Bone marrow (tissue), 2 donors: Measurements from ENCODE around the gene TEX22.

Source experiments
- DNase-seq, 2 donors: peaks; one replicate each; lab custom pipeline; 2025; lab: John Stamatoyannopoulos, UW

TEX22 gene

DNA sequence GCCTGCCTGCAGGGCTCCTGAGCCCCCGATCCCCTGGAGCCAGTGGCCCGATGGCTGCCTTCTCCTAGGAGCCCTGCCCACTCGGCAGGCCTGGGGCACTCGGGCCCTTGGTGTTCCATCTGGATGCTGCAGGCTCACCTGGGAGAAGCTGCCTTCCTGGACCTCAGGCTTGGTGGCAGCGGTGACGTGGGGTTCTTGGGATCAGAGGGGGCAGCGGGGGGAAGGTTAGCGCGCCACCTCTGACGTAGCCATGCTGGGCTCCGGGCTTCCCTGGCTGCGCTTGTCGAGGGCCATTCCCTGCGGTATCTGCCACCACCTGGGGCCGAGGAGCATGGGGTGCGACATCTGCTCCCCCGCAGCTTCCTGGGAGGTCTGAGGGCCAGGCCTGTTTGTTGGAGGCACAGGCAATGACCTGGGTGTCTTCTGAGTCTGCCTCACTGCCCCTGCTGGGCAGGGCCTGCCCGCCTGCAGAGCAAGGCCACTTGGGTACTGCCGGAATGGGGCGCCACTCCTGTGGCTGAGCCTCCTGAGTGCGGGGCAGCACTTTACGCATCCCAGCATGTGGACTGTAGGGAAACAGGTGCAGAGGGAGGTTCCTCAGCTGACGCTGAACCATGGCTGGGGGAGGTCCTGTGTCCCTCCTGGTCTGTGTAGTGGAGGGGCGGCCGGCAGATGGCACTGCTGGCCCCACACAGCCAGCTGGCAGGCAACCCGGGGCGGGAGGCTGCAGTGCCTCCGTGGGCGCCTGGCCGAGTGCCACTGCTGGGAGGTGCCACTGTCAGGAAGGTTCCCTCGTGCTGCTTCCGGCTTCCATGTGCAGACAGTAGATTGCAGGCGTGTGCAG, 41.6 kb downstream of the TEX22 start:
- DNase-seq: no peak

DNA sequence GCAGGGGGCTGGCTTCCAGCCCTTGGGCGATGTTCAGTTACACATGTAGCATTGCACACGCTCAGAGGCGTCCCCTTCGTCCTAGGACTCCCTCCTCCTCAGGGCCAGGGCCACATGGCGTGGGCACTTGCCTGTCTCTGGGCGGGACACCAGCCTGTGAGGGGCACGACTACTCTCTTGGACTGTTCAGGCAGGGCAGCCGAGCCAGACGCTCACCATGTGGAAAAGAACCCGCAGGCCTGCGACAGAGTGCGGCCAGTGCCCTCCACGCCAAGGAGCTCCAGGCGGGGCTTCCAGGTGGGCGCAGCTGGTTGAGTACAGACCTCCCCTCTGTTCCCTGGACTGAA, 42.2 kb downstream of the TEX22 start:
- no peak for DNase-seq

DNA sequence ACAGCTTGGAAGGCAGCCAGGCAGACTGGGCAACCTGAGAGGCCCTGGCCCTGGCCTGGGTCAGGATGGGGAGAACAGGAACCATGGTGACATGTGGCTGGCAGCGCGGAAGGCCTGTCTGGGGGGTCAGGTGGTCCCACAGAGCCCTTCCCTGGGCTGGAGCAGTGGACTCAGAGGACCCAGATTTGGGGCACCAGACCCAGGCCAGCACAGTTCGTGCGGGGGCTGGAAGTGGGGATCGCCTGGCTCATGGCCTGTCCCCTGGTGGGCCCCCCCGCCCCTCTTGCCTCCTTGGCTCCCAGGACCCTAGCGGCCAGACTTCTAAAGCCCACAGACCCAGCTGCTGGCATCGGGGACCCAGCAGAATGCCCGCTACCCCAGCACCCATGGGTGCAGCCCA, 42.7 kb downstream of the TEX22 start:
- DNase-seq: no peak

DNA sequence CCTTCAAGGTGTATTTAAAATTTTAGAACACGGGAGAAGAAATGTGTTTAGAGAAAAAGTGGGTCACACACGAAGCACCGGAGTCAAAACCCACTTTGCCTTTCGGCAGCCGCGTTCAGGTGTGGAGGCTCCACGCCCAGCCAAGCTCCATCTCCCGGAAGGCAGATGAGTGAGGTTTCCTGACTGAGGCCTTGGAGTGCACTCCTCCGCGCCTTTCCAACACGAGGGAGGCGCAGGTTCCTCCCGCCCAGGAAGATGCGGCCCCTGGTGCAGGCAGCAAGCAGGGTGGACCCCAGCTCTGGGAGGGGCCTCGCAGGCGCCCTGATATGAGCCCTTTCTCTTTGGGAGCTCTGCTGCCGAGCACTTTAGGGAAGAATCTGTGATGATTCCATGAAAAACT, 43.8 kb downstream of the TEX22 start:
- DNase-seq: no peak

DNA sequence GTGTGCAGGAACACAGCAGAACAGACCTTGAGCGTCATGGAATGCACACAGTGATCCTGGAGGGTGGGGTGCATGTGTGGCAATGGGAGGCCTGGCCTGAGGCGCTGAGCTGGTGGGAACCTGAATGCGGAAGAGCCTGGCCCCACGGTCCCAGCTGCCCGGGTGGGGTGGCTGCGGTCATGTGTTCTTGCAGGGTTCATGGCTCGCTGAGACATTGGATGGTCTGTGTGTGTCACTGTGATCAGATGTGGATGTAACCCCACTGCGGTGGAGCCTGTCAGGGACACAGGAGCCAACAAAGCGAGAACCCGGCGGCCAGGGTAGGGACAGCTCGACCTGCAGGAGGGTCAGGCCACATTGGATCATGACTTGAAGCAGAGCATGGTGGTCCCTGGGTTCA, 44.5 kb downstream of the TEX22 start:
- DNase-seq: no peak

DNA sequence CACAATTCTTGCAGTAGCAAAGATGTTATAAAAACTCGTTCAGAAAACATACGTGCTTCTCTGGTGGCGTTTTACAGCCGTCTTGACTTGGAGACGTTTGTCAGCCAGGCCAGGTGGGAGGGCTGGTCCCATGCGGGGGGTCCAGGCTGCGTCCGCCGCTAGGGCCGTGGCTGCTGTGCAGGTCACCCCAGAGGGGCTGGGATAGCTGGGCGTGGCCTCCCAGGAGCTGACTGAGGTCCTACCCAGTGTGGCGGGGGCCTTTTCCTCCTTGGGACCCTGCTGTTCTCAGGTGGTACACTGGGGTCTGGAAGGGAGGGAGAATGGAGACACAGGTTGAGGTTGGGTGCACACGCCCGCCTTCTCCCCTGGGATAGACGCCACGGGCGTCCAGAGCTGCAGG, 46.5 kb downstream of the TEX22 start:
- no peak for DNase-seq

DNA sequence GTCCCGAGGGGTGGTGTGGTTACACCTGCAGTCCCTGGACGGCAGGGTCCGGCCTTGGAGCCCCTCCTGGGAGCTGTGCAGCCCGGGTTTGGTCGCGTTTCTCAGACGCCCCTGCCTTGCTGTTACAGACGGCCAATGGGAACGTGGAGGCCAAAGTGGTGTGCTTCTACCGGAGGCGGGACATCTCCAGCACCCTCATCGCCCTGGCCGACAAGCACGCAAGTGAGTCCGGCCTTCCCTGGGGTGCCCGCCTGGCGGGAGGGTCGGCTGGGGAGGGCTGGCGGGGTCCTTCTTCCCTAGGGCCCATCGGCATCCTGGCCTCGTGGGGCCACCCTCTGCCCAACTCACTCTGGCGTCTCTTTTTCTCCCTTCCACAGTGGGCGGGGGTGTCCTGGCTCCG, 47.0 kb downstream of the TEX22 start:
- DNase-seq: no peak

DNA sequence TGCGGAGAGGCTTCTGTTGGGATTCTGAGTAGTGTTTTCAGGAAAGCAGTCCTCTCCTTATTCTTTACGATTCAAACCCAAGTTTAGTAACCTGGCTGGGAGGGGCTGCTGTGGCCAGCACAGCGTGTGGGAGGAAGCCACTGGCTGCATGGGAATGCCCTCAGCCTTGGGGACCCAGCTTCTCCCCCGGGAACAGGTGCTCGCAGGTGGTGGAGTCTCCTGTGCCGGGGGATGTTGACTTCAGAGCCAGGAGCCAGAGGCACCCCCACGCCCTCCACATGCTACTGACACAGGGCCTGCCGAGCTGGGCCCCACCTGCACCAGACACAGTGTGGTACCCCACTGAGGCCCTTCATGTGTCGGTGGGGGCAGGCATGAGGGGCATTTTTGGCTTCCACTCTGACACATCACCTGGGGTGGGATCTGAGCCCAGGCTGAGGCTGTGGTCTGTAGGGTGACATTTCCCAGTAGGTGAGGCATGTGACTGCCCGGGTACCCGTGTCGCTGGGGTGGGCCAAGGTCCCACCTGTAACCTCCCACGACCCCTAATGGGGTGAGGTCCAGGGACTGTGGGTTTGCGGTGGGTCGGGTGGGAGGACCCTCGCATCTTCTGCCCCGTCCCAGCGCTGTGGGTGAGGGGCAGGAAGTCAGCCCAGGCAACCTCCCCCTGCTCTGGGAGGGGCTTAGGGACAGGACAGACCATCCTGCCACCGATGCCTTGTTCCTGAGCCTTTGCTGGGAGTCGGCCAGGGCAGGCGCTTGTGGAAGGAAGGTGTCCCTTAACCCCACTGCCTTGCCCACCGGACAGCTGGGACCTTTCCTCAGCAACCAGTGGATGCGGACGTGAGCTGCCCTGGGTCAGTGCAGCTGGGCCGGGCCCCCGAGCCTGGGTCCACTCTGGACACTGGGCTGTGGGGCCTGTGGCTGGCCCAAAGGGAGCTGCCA, 47.8 kb downstream of the TEX22 start:
- DNase-seq: no peak

DNA sequence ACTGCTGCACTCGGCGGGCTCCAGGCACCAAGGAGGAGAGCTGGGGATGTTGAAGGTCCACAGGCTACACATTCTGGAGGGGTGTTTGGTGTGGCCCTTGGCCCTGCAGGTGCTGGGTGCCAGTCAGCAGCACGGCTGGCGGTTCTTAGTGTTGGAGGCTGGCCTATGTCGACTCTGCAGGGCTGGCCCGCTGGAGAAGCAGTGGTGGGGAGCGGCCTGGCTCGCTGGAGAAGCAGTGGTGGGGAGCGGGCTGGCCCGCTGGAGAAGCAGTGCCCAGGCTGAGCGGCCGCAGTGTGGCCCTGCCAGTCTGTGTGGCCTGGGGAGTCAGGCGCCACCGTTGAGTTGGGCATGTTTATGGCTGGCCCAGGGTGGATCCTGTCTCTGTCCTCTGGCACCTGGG, 48.6 kb downstream of the TEX22 start:
- DNase-seq: no peak

DNA sequence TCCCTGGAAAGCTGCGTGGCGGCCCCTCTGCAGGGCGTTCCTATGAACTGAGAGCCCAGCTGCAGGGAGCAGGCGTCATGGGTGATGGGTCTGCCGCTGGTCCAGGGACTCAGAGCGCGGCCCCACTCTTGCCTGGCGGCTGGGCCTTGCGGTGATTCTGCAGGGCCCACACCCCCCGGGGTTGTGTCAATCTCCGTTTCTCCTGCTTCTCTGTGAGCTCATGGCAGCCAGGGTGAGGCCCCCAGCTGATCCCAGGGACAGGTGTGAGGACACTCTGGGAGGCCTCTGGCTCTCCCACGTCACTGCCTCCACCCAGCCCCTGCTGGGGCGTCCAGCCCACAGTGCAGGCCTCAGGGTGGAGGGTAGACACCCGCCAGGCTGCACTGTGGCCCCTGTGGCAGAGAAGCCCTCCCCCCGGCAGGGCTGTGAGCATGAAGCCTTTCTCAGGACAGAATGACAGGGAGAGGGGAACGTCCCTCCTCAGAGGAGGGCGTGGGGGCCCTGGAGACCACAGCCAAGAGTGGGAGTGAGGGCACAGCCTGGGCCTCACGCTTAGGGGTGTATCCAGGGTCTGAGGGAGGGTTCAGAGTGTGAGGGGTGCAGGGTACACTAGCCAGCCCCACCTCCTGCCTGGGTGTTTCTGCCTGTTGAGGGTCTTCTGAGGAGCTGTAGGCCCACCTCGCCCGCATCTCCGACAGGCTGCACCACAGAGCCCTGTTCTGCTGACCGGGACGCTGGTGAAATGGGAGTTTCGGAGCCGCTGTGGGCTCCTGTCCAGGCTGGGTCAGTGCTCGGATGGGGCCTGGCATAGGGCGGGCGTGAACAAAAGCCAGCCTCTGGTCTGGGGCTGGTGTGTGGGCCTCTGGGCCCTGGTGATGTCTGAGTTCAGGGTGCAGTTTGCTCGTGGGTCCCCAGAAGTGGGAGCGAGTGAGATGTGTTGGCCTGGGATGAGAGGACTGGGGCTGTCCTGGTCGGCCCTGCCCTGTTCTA, 49.6 kb downstream of the TEX22 start:
- DNase-seq: no peak

DNA sequence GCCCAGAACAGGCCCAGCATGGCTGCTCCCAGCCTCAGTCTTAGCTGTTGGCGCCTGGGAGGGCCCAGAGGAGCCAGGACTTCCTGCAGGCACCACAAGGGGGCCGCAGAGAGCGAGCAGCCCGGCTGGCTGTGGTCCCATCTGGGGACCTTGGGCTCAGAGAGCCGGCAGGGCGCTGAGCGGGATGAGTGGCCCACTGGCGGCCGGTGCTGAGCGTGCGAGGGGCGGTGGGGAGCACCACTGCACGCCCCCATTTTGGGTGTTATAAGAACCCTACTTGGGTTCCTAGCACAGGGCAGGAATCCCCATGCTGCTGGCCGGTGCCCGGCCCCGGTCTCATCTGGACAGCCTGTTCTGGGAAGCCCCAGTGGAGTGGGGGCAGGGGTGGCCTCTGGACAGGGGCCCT, 50.4 kb downstream of the TEX22 start:
- DNase-seq: peak; percentile 1 to 7

DNA sequence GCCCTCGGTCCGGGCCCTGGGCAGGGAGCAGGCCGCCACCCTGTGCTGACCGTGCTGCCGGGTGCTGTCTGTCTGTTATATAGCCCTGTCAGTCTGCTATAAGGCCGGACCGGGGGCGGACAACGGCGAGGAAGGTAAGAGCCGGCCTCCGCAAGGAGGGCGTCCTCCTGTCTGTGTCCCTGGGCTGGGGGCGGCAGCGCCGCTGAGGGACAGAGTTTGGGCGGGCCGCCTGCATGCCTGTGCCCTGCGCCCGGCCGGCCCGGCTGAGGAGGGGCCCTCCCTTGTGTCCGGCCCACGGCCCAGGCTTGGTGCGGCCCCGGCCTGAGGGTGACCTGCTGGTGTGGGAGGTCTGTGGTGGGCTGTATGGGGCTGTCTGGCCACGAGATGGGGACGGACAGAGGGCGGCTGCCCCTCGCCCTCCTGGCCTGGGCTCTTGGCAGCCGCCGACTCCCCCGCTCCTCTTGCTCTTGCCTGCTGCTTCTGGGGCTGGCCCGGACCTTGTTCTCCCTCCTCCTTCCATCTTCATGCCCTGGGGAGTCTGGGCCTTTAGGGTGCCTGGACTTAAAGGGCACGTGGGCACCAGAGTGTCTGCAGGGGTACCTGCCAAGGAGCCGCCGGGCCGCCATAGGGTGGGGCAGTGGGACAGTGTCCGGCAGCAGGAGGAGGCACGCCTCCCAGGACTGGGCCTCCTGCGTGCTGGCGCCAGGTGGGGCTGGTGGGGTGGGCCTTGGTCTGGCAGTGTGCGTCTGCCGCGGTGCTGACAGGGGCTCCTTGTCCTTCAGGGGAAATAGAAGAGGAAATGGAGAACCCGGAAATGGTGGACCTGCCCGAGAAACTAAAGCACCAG, 51.2 kb downstream of the TEX22 start:
- DNase-seq: no peak

DNA sequence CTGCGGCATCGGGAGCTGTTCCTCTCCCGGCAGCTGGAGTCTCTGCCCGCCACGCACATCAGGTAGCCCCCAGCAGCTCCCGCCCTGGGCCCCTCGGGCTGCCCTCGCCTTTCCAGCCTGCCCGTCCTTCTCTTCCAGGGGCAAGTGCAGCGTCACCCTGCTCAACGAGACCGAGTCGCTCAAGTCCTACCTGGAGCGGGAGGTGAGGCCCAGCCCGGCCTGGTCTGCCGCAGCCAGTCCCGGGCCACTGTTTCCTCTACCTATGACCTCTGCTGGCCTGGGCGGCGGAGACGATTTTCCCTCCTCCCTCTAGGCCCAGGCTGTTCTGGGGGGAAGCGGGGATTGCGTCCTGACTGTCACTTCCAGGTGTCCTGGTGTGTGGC, 51.8 kb downstream of the TEX22 start:
- DNase-seq: no peak

DNA sequence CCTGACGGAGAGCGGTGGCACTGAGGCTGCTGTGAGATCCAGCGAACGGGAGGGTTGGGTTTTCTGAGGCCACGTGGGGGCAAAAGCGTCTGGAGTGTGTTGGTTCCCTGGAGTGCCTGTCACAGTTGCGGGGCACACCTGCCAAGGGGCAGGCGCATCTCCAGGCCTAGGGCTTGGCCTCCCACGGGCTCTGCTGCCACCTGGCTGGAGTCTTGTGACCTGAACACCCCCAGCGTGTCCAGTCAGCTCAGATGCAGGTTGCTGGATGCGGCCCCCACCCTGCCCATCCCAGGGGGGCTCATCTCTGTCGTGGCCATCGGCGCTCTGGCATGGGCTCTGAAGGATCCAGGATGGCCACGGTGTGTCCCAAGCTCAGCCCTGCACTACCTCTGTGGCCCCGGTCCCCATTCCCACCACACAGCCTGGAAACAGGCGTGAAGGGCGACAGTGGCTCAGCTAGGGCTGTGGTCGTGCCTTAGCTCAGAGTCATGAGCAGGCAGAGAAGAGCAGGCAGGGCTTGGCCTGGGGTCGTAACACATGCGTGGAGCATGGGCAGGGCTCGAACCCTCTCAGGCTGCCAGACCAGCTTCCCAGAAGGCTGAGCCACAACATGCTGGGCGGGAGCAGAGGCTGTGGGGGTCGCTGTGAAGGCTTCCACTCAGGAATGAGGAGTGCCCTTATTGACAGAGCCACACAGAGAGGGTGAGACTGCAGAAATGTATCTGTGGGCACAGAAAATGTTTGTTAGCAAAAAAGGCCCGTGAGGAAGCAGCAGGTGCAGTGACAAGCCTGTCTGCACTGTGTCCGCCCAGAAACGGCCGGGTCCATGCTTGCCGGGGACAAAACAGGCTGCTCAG, 52.8 kb downstream of the TEX22 start:
- DNase-seq: no peak

DNA sequence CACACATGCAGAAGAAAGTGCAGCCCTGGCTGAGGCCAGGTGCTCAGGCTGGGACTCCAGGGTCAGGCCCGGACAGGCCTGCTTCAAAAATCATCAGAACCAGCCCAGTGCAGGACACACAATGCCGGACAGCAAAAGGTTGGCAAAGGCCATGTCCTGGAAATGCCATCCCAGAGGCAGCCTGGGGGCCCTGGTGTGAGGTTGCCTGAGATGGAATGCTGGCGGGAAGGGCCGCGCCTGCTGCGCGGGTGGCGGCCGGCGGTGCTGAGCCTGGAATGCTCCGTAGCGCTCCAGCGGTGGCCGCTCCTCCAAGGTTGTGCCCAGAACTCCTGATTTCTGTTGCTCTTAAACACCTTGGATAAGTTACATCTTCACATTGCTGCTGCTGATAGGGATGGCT, 54.6 kb downstream of the TEX22 start:
- DNase-seq: no peak

DNA sequence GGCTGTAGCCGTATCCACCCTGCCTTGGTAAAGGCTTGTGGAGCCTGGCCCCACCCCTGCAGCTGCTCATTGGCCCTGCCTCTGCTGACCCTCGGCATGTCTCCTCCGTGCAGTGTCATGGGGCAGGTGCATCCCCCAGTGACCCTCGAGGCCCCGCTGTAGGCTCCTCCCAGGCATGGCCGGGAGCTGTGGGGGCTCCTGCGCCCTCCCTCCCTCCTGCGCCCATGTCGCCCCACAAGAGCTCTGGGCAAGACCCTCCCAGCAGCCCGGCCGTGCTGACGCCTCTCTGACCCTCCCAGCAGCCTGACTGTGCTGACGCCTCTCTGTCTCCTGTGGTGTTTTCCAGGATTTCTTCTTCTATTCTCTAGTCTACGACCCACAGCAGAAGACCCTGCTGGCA, 55.5 kb downstream of the TEX22 start:
- no peak for DNase-seq

DNA sequence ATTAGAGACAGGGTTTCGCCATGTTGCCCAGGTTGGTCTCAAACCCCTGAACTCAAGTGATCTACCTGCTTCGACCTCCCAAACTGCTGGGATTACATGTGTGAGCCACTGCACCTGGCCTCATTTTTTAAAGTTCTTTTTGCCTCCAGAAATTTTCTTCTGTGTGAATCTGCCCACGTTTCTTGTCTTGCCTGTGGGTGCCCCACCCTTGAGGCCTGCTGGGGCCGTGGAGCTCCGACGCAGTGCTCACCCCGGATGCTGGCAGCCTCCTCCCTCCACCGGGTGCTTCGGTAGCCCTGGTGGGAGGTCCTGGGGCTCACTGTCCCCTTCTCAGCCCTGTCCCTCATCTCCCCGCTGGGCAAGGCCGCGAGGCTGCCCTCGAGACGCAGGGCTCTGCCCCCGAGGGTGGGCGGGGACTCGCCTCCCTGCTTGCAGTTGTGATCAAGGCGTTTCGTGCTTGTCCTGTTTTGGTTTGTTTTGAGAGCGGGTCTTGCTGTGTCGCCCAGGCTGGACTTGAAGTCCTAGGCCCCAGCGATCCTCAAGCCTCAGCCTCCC, 56.8 kb downstream of the TEX22 start:
- no peak for DNase-seq

DNA sequence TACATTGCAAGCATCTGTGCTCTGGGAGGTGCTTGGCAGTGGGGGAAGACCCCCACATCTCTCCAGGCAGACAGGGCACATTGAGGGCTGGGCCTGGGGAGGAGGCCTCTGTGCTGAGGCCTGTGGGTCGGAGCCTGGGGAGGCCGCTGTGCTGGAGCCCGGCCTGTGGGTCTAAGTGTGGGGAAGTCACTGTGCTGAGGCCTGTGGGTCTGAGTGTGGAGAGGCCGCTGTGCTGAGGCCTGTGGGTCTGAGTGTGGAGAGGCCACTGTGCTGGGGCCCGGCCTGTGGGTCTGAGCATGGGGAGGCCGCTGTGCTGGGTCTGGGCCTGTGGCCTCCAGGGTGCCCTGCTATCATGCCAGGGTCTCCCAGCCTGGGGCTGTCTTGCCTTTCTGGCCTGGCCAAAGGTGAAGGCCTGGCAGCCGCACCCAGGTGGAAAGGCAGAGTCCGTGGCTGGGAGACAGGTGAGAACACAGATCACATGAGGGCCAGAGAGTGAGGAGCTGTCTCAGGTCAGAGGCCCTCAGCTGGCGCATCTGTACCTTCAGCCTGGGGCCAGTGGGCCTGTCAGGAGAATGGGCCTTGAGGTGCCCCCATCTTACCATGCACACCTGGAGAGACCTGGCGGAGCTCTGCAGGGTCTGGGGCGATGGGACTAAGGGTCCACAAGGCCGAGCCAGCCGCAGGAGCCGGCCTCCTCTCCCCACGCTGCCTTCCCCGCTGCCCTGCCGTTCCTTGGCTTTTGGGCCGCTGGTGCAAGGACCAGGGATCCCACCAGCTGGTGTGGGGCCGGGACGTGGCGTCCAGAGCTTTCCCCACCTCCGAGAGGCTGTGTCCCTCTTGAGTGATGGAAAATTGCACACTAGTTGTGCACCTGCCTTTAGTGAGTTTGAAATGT, 57.7 kb downstream of the TEX22 start:
- DNase-seq: no peak
